GM18873 (cell line): ENCODE measurements around the gene SLC22A7.

ENCODE experiments used
- ATAC-seq: cut with Tn5 transposase; IDR thresholded peaks from one replicate; pipeline ENCODE4 v1.9.1; 2021; ENCODE audit warnings: mild to moderate bottlenecking, moderate library complexity, moderate number of reproducible peaks; ENCODE audit not compliant: unreplicated experiment, low FRiP score

SLC22A7 gene

DNA sequence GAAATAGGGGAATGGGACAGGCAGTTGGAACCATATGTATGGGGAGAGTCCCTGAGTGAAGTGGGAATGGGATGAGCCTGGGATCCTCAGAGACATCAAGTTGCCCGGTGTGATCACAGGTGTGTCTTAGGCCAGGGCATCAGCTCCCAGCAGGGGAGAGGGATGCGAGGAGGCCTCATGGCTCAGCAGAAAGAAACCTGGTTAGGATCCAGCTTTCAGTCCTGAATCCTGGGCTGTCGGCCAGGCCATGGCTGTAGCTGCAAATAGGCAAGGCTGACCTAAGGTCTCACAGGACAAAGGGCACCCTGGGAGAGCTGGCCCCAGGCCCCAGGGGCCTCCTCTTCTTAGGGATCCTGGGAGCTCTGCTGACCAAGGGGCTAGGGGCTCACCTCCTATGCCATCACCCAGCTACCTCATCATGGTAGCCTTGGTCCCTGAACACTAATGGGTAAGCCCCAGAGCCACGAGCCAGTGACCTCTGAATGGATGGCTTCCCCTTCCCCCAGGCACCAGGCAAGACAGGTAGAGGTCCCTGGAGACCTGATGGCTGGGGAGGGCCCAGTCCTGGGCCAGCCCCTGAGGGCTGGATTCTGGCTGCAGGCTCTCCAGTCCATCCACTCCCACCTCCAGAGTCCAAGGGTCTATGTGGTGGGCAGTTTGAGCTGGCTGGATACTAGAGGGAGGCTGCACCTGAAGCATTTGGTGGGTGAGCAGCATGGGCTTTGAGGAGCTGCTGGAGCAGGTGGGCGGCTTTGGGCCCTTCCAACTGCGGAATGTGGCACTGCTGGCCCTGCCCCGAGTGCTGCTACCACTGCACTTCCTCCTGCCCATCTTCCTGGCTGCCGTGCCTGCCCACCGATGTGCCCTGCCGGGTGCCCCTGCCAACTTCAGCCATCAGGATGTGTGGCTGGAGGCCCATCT, at the start of gene SLC22A7:
TSS of gene SLC22A7 (plus strand) at position 617 of the 921 bp plus-strand sequence. CDS start at position 716, 99 bp downstream.
- no peak for ATAC-seq

DNA sequence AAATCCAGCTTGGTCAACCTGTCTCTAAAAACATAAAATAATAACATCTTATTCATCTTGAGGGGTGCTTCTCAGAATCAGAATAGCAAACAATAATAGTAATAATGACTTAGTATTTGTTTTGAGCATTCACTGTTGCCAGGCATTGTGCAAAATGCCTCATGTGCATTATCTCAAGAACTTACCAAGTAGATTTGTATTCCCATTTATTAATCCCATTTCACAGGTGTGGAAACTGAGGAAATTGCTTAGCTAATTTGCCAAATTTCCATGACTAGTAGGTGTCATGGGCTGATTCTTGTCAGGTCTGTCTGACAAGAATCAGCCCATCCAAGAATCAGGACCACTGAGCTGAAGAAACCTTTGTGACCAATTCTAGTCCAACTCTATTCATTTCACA, 49.3 kb upstream of the SLC22A7 start:
- ATAC-seq: no peak

DNA sequence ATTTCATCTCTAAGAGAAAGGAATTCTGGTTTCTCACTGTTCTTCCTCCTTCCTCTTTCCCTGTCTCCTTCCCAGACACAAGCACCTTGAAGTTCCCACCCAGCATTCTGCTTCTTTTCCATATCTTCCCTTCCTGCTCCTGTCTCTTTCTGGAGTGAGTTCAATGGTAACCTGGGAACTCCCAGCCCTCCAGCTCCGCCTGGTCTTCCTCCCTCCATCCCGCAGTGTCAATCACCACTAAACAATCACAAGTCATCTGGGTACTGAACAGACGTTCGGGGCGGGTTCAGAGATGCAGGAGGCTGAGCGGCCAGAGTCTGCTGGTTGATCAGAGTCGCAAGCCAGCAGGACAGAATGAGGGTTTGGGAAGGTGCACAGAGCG, 47.1 kb upstream of the SLC22A7 start:
- no peak for ATAC-seq

- no peak for ATAC-seq
Measured at GRCh38 chr6:43253401-43253800, 44.7 kb upstream of the SLC22A7 start.

DNA sequence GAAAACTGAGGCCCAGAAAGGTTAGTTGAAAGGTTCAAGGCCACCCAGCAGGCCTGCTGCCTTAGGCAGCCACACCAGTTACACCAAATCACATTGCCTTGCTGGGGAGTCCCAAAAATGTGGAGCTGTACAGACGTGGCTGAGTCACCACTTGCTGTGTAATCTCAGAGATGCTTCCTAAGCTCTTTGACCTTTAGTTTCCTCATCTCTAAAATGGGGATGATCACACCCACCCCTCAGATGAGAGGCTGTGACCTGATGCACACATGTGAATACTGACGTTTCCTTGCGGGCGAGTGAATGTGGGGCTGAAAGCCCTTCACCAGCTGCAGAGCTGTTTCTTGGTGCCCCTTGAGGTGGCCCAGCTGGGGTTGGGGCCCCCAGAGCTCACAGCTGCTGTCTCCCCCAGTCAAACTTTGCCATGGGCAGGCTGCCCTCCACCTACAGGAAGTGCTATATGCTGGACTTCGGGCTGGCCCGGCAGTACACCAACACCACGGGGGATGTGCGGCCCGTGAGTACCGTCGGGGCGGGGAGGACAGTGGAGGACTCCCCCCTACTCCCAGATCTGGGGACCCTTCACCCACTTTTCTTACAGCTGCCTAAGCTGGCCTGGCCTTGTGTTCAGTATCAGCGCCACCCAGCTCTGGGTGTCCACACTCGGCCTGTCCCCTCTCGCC, 43.8 kb upstream of the SLC22A7 start:
- no peak for ATAC-seq

- ATAC-seq: no peak
Measured at GRCh38 chr6:43254846-43255245, 43.2 kb upstream of the SLC22A7 start.

DNA sequence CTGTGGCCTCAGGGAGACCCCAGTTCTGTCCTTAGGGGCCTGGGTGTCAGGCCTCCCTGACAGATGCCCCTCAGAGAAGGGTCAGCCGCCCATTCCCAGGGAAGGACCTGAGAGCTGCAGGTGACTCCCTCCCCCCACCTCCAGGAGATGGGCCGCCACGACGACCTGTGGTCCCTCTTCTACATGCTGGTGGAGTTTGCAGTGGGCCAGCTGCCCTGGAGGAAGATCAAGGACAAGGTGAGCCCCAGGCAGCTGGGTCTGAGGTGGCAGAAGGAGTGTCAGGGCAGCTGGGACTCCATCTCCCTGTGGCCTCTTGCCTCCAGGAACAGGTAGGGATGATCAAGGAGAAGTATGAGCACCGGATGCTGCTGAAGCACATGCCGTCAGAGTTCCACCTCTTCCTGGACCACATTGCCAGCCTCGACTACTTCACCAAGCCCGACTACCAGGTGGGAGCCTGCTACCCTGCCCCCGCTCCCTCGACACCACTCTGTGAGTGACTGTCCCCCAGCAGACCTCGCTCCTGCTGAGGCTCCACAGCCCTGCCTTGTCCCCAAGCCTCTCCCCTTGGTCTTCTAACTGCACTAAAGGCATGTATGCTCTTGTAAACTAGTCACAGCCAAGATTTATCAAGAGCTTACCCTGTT, 42.5 kb upstream of the SLC22A7 start:
- ATAC-seq: no peak

GRCh38 chr6:43256670-43257366, 41.2 kb upstream of the SLC22A7 start:
- no peak for ATAC-seq

- ATAC-seq: no peak
Measured at GRCh38 chr6:43257367-43258145, 40.5 kb upstream of the SLC22A7 start.

GRCh38 chr6:43258180-43258579, 39.9 kb upstream of the SLC22A7 start:
- ATAC-seq: no peak

- ATAC-seq: no peak
Measured at GRCh38 chr6:43258807-43259686, 39.0 kb upstream of the SLC22A7 start.

GRCh38 chr6:43260791-43261190, 37.3 kb upstream of the SLC22A7 start:
- ATAC-seq: no peak

DNA sequence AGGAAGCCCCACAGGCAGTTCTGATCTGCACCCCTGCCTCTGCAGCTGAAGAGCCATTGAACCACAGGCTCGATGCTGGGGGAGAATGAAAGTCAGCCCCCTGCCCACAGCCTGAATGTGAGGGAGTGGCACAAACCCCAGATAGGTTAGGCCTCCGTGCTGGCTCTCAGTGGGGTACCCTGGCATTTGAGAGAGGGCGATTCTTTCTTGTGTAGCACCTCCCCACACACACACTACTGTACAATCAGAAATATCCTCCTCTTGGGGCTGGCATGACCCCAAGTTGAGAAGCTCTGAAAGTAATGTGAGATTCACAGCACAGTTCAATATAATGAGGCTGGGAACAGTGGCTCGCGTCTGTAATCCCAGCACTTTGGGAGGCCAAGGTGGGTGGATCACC, 36.9 kb upstream of the SLC22A7 start:
- no peak for ATAC-seq

DNA sequence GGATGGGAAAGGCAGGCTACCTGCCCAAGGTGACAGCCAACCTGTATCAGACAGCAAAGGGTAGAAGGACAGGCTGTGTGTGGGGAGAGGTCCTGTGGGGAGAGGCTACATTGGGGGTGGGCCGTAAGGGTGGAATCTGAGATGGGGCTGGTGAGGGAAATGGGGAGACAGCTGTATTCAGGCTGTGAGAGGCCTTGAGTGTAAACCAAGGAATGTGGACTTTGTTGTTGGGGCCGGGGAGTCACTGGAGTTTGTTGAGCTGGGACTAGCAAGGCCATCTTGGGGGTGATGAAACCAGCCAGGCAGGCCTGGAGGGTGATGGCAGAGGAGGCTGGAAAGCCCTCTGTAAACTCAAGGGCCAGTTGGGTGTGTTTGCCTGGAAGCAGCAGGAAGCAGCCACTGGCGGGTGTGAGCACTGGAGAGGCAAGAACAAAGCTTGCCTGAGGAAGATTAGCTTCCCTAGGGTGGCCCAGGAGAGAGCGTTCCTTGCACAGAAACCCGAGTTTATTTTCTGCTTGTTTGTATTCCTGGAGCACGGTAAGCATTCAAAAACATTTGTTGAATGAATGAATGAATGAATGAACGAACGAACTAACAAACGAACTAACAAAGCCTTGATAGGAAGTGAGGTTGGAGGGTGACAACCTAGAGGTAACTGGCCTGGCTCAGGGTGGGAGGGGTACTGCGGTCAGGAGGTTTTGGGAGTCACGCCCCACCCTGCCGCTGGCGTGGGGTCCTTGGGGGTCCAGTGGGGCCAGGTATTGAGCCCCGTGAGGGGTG, 35.9 kb upstream of the SLC22A7 start:
- no peak for ATAC-seq

GRCh38 chr6:43262780-43263313, 35.2 kb upstream of the SLC22A7 start:
- no peak for ATAC-seq

GRCh38 chr6:43263314-43264178, 34.5 kb upstream of the SLC22A7 start:
- no peak for ATAC-seq

- ATAC-seq: no peak
Measured at GRCh38 chr6:43264599-43265145, 33.4 kb upstream of the SLC22A7 start.
